GM13977 (cell line): ENCODE measurements around the gene ELF4.
"Not testable (repeated sequence)": the region's sequence is repeated elsewhere in the genome, so short reads cannot be mapped to it uniquely, and the experiment has no call there.

Source experiments
- DNase-seq: peaks from one replicate; pipeline ENCODE4 v3.0.0; 2012; ENCODE audit warnings: low spot score
- CTCF ChIP-seq: IDR thresholded peaks from 2 replicates; pipeline ENCODE4 v1.5.1; 2012; ENCODE audit warnings: mild to moderate bottlenecking, control low read depth; ENCODE audit not compliant: insufficient read depth; ENCODE audit errors: extremely low read depth, missing control alignments
- in situ Hi-C: fragments of 300-500 bp; cut with MboI; formaldehyde crosslinking; loops from one replicate; pipeline ENCODE4 v1.12.0; 2022; ENCODE audit warnings: low sequenced_read_pairs, low pct_unique_long_range_greater_than_20kb, mixed read lengths, inconsistent platforms; ENCODE audit not compliant: unreplicated experiment

The ELF4 gene

GRCh38 chrX:130117166-130117565 is 6.9 kb upstream of the ELF4 start:
- no peak for DNase-seq
- in situ Hi-C loops: no loop called here
- TF ChIP-seq CTCF: no peak

DNA sequence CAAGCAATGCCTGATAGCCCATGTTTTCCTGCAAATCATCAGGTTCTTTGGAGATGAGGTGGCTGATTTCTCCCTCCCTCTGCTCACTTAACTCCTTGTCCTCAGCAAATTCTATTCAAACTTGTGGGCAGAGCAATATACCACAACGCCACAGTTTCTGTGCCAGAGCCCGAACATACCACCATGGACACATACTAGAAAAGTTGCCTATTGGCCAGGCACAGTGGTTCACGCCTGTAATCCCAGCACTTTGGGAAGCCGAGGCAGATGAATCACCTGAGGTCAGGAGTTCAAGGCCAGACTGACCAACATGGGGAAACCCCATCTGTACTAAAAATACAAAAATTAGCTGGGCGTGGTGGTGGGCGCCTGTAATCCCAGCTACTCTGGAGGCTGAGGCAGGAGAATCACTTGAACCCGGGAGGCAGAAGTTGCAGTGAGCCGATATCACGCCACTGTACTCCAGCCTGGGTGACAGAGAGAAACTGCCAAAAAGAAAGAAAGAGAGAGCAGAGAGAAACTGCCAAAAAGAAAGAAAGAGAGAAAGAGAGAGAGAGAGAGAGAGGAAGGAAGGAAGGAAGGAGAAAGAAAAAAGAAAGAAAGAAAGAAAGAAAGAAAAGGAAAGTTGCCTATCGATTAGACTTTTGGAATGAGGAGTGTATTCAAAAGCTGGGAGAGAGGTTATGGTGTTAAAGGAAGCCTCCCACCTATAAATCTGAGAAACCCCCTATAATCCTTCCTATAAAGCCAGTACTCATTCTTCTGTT is 5.0 kb upstream of the ELF4 start:
- in situ Hi-C loops, DNase-seq: not testable (repeated sequence)

DNA sequence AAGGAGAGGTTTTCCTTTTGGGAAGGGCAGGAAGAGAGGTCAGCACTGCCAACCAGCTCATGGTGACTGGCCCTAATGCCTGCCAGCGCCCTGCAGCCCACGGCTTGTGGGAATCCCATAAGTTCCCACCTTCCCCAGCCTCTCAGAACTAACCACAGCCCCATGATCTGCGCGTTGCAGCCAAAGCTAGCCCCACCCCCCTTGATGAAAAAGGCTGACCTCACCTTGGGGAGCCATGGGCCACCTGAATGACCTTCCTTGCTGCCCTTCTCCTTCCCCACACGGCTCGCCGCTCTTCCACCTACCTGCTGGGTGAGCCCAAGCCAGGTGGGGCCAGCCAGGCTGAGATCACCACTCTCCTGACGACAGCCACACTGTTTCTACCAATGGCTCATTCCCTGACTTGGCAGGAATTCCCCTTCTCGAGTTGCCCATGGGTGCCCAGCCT is 3.9 kb upstream of the ELF4 start:
- no peak for TF ChIP-seq CTCF
- no peak for DNase-seq
- in situ Hi-C loops: no loop called here

DNA sequence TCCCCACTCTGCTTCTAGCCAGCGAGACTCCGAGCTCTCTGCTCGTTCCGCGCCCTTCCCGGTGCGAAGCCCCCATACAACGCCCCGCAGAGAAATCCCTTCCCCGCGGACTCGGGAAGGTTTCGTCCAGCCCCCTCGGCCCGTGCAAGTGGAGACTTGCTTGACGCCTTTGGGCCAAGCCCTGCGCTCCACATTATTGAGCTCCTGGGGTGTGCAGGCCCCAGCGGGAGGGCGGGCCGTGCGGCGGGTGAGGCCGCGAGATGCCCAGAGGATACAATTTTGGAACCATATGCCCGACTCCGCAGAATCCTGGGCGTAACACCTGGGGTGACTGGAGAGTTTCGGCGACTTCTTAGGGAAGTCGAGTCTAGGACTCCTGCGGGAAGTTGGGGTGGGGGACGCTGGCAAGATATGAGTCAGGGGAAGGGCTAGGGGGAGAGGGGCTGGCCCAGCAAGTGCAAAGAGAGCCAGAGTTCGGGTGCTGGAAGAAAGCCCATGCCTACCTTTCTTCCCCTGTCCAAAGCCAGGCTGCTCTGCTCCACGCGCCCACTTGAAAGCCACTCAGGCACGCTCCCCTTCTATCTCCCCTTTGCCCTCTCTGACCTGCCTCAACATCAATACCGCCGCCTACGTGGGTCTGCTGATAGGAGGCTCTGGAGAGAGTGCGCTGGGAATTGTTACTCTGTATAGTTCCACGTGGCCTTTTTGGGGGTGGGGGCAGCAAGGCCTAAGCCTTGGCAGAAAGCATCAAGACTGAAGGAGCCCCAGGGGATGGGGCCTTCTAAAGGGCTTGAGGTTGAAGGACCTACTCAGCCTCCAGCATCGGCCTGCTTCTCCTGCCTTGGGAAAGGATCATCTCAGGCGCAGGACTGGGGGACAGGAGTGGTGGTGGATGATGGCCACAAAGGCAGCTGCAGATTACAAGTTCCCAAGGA is 1.2 kb upstream of the ELF4 start:
- in situ Hi-C loops: no loop called here
- no peak for TF ChIP-seq CTCF
- DNase-seq: no peak

GRCh38 chrX:130109429-130110378 is 593 bp downstream of the ELF4 start:
- no peak for DNase-seq
- in situ Hi-C loops: no loop called here
- TF ChIP-seq CTCF: no peak

DNA sequence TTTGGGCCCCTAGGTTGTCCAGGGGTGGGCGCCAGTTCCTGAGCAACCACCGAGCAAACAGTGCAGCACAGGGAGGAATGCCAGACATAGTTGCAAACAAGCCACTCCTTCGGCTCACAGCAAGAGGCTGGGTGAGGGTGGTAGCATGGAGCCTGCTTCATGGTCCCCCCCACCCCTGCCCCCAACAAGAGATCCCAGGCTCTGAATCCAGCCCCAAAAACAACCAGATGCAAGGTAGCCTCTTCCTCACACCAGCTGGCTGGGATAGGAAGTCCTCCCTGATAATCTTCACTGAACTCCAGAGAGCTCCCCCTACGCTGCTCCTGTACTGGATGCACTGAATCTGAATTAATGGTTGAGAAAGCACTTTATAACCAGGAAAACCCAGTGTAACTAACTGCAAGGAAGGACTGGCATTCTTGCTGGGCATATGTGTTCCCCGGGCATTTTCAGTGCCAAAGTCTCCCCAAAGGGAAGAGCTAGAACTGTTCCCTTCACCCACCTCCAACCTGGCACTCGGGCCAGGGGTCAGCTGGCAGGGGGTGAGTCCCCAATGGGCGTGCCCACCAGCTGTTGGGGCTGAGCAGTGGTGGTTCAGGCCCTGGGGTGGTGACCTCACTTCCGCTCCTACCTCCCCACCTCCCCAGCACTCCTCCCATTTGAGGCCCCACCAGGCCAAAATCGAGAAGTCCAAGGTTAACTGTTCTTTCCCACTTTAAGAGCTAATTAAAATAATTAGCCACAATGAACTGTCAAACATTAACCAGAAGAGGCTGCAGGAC is 1.5 kb downstream of the ELF4 start:
- TF ChIP-seq CTCF: no peak
- DNase-seq: peak; percentile 74
- in situ Hi-C loops: no loop called here
